H9 (cell line): ENCODE data around the gene CAPZA2. TPM values are rescaled to one million over a fixed set of nuclear protein-coding genes. Genes with fewer than 3 reads are reported as not detected.
"Not testable (repeated sequence)": the region's sequence is repeated elsewhere in the genome, so short reads cannot be mapped to it uniquely, and the experiment has no call there.

Source experiments
- DNase-seq: peaks from one replicate; pipeline ENCODE4 v3.0.0-alpha.2; 2017
- H2AFZ ChIP-seq: one replicate; pipeline ENCODE4 v1.6.1; 2013; ENCODE audit warnings: mild to moderate bottlenecking, low read length, control low read depth, moderate library complexity
- H2AK5ac ChIP-seq: 2 replicates; pipeline ENCODE4 v1.6.1; 2013; ENCODE audit warnings: low read length, control low read depth, mixed read lengths; ENCODE audit not compliant: insufficient read length
- H2BK120ac ChIP-seq: one replicate; pipeline ENCODE4 v1.6.1; 2013; ENCODE audit warnings: low read depth, mild to moderate bottlenecking, low read length, control low read depth, inconsistent platforms; ENCODE audit not compliant: poor library complexity, severe bottlenecking
- H2BK12ac ChIP-seq: 2 replicates; pipeline ENCODE4 v1.6.1; 2013; ENCODE audit warnings: low read length, control low read depth, mixed read lengths, low read depth; ENCODE audit not compliant: insufficient read length
- H2BK15ac ChIP-seq: 2 replicates; pipeline ENCODE4 v1.6.1; 2013; ENCODE audit warnings: low read depth, low read length, control low read depth
- H2BK20ac ChIP-seq: one replicate; pipeline ENCODE4 v1.6.1; 2013; ENCODE audit warnings: low read depth, mild to moderate bottlenecking, low read length, control low read depth, inconsistent platforms; ENCODE audit not compliant: poor library complexity, severe bottlenecking
- H2BK5ac ChIP-seq: 2 replicates; pipeline ENCODE4 v1.6.1; 2013; ENCODE audit warnings: low read length, control low read depth, mixed read lengths; ENCODE audit not compliant: insufficient read length
- H3K14ac ChIP-seq: 2 replicates; pipeline ENCODE4 v1.6.1; 2013; ENCODE audit warnings: low read length, control low read depth; ENCODE audit not compliant: insufficient read depth
- H3K18ac ChIP-seq: 2 replicates; pipeline ENCODE4 v1.6.1; 2013; ENCODE audit warnings: low read depth, mild to moderate bottlenecking, mixed read lengths, low read length, control low read depth; ENCODE audit not compliant: insufficient read length
- H3K23ac ChIP-seq: 2 replicates; pipeline ENCODE4 v1.6.1; 2013; ENCODE audit warnings: low read length, control low read depth, mixed read lengths, low read depth; ENCODE audit not compliant: insufficient read length
- H3K23me2 ChIP-seq: 2 replicates; pipeline ENCODE4 v1.6.1; 2013; ENCODE audit warnings: low read depth, mild to moderate bottlenecking, mixed read lengths, low read length, control low read depth; ENCODE audit not compliant: insufficient read length, poor library complexity, severe bottlenecking
- H3K27ac ChIP-seq: 2 replicates; pipeline ENCODE4 v1.5.1; 2013; ENCODE audit warnings: low read length, control low read depth, mixed read lengths, low read depth; ENCODE audit not compliant: insufficient read length
- H3K27me3 ChIP-seq: 2 replicates; pipeline ENCODE4 v1.6.1; 2013; ENCODE audit warnings: low read length, control low read depth, inconsistent platforms; ENCODE audit not compliant: insufficient read depth
- H3K4ac ChIP-seq: 2 replicates; pipeline ENCODE4 v1.6.1; 2013; ENCODE audit warnings: low read depth, mild to moderate bottlenecking, control low read depth, inconsistent platforms, low read length, moderate library complexity
- H3K4me1 ChIP-seq: 2 replicates; pipeline ENCODE4 v1.6.1; 2013; ENCODE audit warnings: low read length, control low read depth, inconsistent platforms; ENCODE audit not compliant: insufficient read depth
- H3K4me2 ChIP-seq: 2 replicates; pipeline ENCODE4 v1.6.1; 2013; ENCODE audit warnings: low read length, control low read depth, mixed read lengths; ENCODE audit not compliant: insufficient read length, insufficient read depth
- H3K56ac ChIP-seq: 2 replicates; pipeline ENCODE4 v1.6.1; 2013; ENCODE audit warnings: low read depth, mild to moderate bottlenecking, mixed read lengths, low read length, control low read depth; ENCODE audit not compliant: insufficient read length
- H3K79me1 ChIP-seq: 2 replicates; pipeline ENCODE4 v1.6.1; 2013; ENCODE audit warnings: low read depth, mild to moderate bottlenecking, moderate library complexity, low read length, control low read depth, inconsistent platforms; ENCODE audit not compliant: insufficient read depth, poor library complexity, severe bottlenecking
- H3K79me2 ChIP-seq: 2 replicates; pipeline ENCODE4 v1.6.1; 2013; ENCODE audit warnings: low read length, control low read depth, inconsistent platforms; ENCODE audit not compliant: insufficient read depth
- H3K9ac ChIP-seq: 2 replicates; pipeline ENCODE4 v1.6.1; 2013; ENCODE audit warnings: low read length, control low read depth, mixed read lengths; ENCODE audit not compliant: insufficient read length; ENCODE audit errors: extremely low read depth
- H3K9me3 ChIP-seq: one replicate; pipeline ENCODE4 v1.6.1; 2013; ENCODE audit warnings: low read depth, low read length, inconsistent platforms; ENCODE audit not compliant: control insufficient read depth
- H3T11ph ChIP-seq: one replicate; pipeline ENCODE4 v1.6.1; 2013; ENCODE audit warnings: mild to moderate bottlenecking, low read length, control low read depth, inconsistent platforms
- H4K20me1 ChIP-seq: one replicate; pipeline ENCODE4 v1.6.1; 2013; ENCODE audit not compliant: control insufficient read depth, insufficient read length, insufficient read depth
- H4K5ac ChIP-seq: 2 replicates; pipeline ENCODE4 v1.6.1; 2013; ENCODE audit warnings: low read depth, mild to moderate bottlenecking, mixed read lengths, low read length, control low read depth; ENCODE audit not compliant: insufficient read length
- H4K8ac ChIP-seq: replicated peaks from 2 replicates; pipeline ENCODE4 v1.6.1; 2013; ENCODE audit warnings: low read length, control low read depth, mixed read lengths, low read depth; ENCODE audit not compliant: insufficient read length
- H4K91ac ChIP-seq: 2 replicates; pipeline ENCODE4 v1.6.1; 2013; ENCODE audit warnings: low read depth, mild to moderate bottlenecking, moderate library complexity, mixed read lengths, low read length, control low read depth; ENCODE audit not compliant: insufficient read length
- H3K27ac Mint-ChIP-seq, 3 experiments: 2 replicates in 2 of 3; 3 replicates in 1 of 3; pipeline ENCODE4 v1.8.0; 2020 to 2021; ENCODE audit warnings: mixed read lengths in 3 of 3, mild to moderate bottlenecking in 1 of 3, moderate library complexity in 1 of 3
- H3K27me3 Mint-ChIP-seq: 2 replicates; pipeline ENCODE4 v1.8.0; 2021; ENCODE audit warnings: low read depth, mild to moderate bottlenecking, moderate library complexity, mixed read lengths
- H3K36me3 Mint-ChIP-seq, 3 experiments: 2 replicates in 2 of 3; 3 replicates in 1 of 3; pipeline ENCODE4 v1.8.0; 2020 to 2021; ENCODE audit warnings: low read depth in 3 of 3, mixed read lengths in 3 of 3; ENCODE audit not compliant: insufficient read depth in 1 of 3
- H3K4me1 Mint-ChIP-seq, 2 experiments: 2 replicates each; pipeline ENCODE4 v1.8.0; 2020; ENCODE audit warnings: mixed read lengths in 2 of 2
- H3K4me3 Mint-ChIP-seq, 2 experiments: 2 replicates in 1 of 2; 3 replicates in 1 of 2; pipeline ENCODE4 v1.8.0; 2020 to 2021; ENCODE audit warnings: mild to moderate bottlenecking in 2 of 2, mixed read lengths in 2 of 2, moderate library complexity in 1 of 2
- H3K9me3 Mint-ChIP-seq, 2 experiments: 2 replicates in 1 of 2; 3 replicates in 1 of 2; pipeline ENCODE4 v1.8.0; 2020; ENCODE audit warnings: mild to moderate bottlenecking in 2 of 2, mixed read lengths in 2 of 2, moderate library complexity in 1 of 2
- WGBS: extraction: QIAGEN DNeasy Blood & Tissue Kit; methylation state at CpG from one replicate; pipeline ENCODE4 v1.1.7; 2013; ENCODE audit warnings: missing lambda C conversion rate, low lambda C conversion rate, mixed read lengths; ENCODE audit not compliant: insufficient read length; ENCODE audit errors: extremely low coverage; 5-methylcytosine and 5-hydroxymethylcytosine counted together
- total RNA-seq: library from RNA; stranded (reverse); gene quantifications from 2 replicates; pipeline ENCODE4 v1.2.1, GENCODE V29; 2021
- TF ChIP-seq, protein P1 (sequence below): fragments of 200-600 bp; sonication (generic); conservative IDR thresholded peaks from 3 replicates; pipeline ENCODE4 v1.8.0; 2021; ENCODE audit warnings: antibody characterized with exemption, mild to moderate bottlenecking

The CAPZA2 gene
- total RNA-seq, 1 experiment from 2014 or later, result 131 TPM

DNA sequence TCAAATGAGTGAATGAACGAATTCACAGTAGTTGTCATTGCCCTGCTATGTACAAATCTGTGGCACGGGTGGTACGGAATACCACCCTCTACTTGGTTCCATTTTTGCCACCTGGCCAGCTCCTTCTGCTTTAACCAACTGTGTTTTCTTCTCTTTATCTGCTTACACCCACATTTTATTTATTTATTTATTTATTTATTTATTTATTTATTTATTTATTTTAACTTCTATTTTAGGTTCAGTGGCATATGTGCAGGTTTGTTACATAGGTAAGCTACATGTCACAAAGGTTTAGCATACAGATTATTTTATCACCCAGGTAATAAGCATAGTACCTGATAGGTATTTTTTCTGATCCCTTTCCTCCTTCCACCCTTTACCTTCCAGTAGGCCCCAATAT lies 42.2 kb upstream of the CAPZA2 start:
- no peaks in the 10 kb centered on the region for H3K23me2 ChIP-seq
- Mint-ChIP-seq H3K4me3 (no peak overlapping the region), H3K27me3 (no peaks in the 10 kb centered on the region), H3K27ac (no peak overlapping the region), H3K36me3 (no peaks in the 10 kb centered on the region), H3K4me1 (0 out of 4 replicates have a peak, but pooled peaks cover 0 to 2% of the 10 kb centered on the region in 2 experiments), H3K9me3 (no peaks in the 10 kb centered on the region)
- H4K20me1 ChIP-seq, result no peaks in the 10 kb centered on the region
- H4K8ac ChIP-seq, result no peak overlapping the region
- H3K4ac ChIP-seq, result no peak overlapping the region
- H3K14ac ChIP-seq, result no peak overlapping the region
- TF ChIP-seq, protein P1, sequence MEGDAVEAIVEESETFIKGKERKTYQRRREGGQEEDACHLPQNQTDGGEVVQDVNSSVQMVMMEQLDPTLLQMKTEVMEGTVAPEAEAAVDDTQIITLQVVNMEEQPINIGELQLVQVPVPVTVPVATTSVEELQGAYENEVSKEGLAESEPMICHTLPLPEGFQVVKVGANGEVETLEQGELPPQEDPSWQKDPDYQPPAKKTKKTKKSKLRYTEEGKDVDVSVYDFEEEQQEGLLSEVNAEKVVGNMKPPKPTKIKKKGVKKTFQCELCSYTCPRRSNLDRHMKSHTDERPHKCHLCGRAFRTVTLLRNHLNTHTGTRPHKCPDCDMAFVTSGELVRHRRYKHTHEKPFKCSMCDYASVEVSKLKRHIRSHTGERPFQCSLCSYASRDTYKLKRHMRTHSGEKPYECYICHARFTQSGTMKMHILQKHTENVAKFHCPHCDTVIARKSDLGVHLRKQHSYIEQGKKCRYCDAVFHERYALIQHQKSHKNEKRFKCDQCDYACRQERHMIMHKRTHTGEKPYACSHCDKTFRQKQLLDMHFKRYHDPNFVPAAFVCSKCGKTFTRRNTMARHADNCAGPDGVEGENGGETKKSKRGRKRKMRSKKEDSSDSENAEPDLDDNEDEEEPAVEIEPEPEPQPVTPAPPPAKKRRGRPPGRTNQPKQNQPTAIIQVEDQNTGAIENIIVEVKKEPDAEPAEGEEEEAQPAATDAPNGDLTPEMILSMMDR, result no peak
- H3K4me1 ChIP-seq, result no peaks in the 10 kb centered on the region
- no peak overlapping the region for H2AFZ ChIP-seq
- H3K27me3 ChIP-seq, result no peaks in the 10 kb centered on the region
- H3K56ac ChIP-seq, result no peak overlapping the region
- no peaks in the 10 kb centered on the region for H3K79me1 ChIP-seq
- H3K18ac ChIP-seq, result no peak overlapping the region
- H3T11ph ChIP-seq, result no peak overlapping the region
- H4K5ac ChIP-seq, result no peak overlapping the region
- H2BK12ac ChIP-seq, result no peak overlapping the region
- H3K9ac ChIP-seq, result no peak overlapping the region
- H3K9me3 ChIP-seq, result no peaks in the 10 kb centered on the region
- H3K27ac ChIP-seq, result no peak overlapping the region
- no peak overlapping the region for H4K91ac ChIP-seq
- H2BK20ac ChIP-seq, result no peak overlapping the region
- DNase-seq, result no peak
- H2AK5ac ChIP-seq, result no peak overlapping the region
- no peak overlapping the region for H2BK15ac ChIP-seq
- H3K79me2 ChIP-seq, result no peaks in the 10 kb centered on the region
- no peak overlapping the region for H3K4me2 ChIP-seq
- no peak overlapping the region for H2BK5ac ChIP-seq
- WGBS, result no CpG with 5 or more reads among the region's 3 CpGs
- H3K23ac ChIP-seq, result no peak overlapping the region
- H2BK120ac ChIP-seq, result no peak overlapping the region

DNA sequence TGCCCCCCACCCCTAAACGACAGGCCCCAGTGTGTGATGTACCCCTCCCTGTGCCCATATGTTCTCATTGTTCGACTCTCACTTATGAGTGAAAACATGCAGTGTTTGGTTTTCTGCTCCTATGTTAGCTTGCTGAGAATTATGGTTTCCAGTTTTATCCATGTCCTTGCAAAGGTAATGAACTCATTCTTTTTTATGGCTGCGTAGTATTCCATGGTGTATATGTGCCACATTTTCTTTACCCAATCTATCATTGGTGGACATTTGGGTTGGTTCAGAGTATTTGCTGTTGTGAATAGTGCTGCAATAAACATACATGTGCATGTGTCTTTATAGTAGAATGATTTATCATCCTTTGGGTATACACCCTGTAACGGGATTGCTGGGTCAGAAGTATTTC lies 40.7 kb upstream of the CAPZA2 start:
- WGBS, result no CpG with 5 or more reads among the region's 4 CpGs
- H2BK12ac ChIP-seq, H3K9me3 Mint-ChIP-seq, H4K5ac ChIP-seq, H2AFZ ChIP-seq, H3T11ph ChIP-seq, H3K18ac ChIP-seq, H3K4me1 ChIP-seq, H3K4ac ChIP-seq, H3K4me3 Mint-ChIP-seq, H3K27me3 ChIP-seq, H3K23ac ChIP-seq, H3K79me1 ChIP-seq, H3K27ac Mint-ChIP-seq, H2AK5ac ChIP-seq, H3K4me1 Mint-ChIP-seq, DNase-seq, H3K36me3 Mint-ChIP-seq, H3K27me3 Mint-ChIP-seq, H2BK120ac ChIP-seq, H3K14ac ChIP-seq, H3K9me3 ChIP-seq, H3K56ac ChIP-seq, H3K23me2 ChIP-seq, H2BK5ac ChIP-seq, H4K91ac ChIP-seq, H4K20me1 ChIP-seq, H4K8ac ChIP-seq, H3K79me2 ChIP-seq, H2BK20ac ChIP-seq, H3K27ac ChIP-seq, H3K4me2 ChIP-seq, H2BK15ac ChIP-seq, H3K9ac ChIP-seq: not testable (repeated sequence)
